NCI-H2081 (cell line): ENCODE measurements around the gene MCM7.
"Not testable (repeated sequence)": the region's sequence is repeated elsewhere in the genome, so short reads cannot be mapped to it uniquely, and the experiment has no call there.

Source experiments
- DNase-seq, 2 experiments: peaks; one replicate each; lab custom pipeline; 2025; lab: John Stamatoyannopoulos, UW

MCM7 gene

GRCh38 chr7:100101016-100101862 is at the start of gene MCM7, which contains the start of gene AP4M1:
MCM7 (minus strand) TSS chr7:100101397; CDS start chr7:100101294, 103 bp downstream.
AP4M1 (plus strand) TSS chr7:100101643; CDS start chr7:100101715, 72 bp downstream.
- DNase-seq, result peak; percentile 99

GRCh38 chr7:100148559-100149328 is 47.5 kb upstream of the MCM7 start, which contains the start of gene LAMTOR4:
LAMTOR4 (plus strand) TSS chr7:100148918; CDS start chr7:100148973, 55 bp downstream.
- DNase-seq, result peak; percentile 99 to 100

- DNase-seq, result no peak
Measured at GRCh38 chr7:100148225-100148558, 47.0 kb upstream of the MCM7 start.

- no peak for DNase-seq
Measured at GRCh38 chr7:100147278-100147677, 46.1 kb upstream of the MCM7 start.

DNA sequence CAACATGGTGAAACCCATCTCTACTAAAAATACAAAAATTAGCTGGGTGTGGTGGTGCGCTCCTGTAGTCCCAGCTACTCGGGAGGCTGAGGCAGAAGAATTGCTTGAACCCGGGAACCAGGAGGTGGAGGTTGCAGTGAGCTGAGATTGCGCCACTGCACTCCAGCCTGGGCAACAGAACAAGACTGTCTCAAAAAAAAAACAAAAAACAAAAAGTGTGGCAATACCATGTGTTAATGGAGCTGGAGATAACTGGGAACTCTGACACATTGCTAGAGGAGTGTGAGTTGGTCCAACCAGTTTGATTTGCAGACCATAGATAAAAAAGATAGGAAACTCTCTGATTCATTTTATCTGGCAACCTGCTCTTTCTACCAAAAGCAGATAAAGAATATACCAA is 45.2 kb upstream of the MCM7 start:
- not testable (repeated sequence) for DNase-seq

DNA sequence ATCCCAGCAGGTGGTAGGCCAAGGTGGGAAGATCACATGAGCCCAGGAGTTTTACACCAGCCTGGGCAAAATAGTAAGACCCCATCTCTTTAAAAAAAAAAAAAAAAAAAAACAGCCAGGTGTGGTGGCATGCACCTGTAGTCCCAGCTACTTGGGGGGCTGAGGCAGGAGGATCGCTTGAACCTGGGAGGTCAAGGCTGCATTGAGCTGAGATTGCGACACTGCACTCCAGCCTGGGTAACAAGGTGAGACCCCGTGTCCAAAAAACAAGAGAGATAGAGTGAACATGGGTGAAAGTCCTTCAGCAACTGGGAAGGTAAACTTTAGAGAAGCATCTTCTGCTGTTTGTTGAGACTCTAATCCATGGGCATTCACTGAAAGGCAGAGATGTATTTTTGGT is 41.3 kb upstream of the MCM7 start:
- no peak for DNase-seq

GRCh38 chr7:100141555-100141949 is 40.4 kb upstream of the MCM7 start:
- no peak for DNase-seq

GRCh38 chr7:100137851-100138760 is 36.9 kb upstream of the MCM7 start:
- peak in 1 of 2 experiments; percentile 33 for DNase-seq

GRCh38 chr7:100132697-100133151 is 31.5 kb upstream of the MCM7 start:
- peak; percentile 77 to 79 for DNase-seq

GRCh38 chr7:100132126-100132525 is 30.9 kb upstream of the MCM7 start:
- peak in 1 of 2 experiments; percentile 31 for DNase-seq

DNA sequence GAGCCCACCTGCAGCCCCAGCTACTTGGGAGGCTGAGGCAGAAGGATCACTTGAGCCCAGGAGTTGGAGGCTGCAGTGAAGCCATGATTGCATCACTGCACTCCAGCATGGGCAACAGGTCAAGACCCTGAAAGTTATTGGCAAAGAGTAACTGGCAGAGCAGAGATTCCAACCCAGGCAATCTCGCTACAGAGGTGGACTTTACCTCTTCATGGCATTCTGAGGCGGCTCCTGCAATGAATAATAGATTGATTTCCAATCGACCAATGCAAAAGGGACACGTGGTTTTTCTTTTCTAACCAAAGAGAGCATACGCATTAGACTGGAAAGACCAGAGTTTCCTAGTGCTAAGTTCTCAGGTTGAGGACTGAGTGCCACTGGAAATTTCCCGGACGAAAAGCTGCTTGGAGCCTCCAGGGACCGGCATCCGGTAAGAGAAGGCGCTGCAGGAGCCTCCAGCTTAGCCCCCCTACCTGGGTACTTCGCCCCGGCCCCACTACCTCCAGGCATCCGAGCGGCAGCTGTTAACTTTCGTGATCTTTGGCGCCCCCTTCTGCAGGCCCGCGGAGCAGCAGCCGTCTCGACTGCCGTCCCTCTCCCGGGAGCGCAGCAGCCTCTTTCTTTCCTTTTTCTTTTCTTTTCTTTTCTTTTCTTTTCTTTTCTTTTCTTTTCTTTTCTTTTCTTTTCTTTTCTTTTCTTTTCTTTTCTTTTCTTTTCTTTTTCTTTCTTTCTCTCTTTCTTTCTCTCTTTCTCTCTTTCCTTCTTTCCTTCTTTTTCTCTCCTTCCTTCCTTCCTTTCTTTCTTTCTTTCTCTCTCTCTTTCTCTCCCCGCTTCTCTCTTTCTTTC is 29.6 kb upstream of the MCM7 start:
- peak; percentile 82 to 92 for DNase-seq

GRCh38 chr7:100130220-100130607 is 29.0 kb upstream of the MCM7 start:
- not testable (repeated sequence) for DNase-seq

DNA sequence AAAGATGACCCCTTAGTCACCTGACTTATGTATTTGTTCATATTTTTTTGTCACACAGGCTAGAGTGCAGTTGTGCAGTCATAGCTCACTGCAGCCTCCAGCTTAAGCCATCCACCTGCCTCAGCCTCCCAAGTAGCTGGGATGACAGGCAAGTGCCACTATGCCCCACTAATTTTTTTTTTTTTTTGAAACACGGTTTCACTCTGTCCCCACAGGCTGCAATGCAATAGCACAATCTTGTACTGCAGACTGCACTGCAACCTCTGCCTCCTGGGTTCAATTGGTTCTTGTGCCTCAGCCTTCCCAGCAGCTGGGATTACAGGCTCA is 27.4 kb upstream of the MCM7 start:
- DNase-seq, result no peak

DNA sequence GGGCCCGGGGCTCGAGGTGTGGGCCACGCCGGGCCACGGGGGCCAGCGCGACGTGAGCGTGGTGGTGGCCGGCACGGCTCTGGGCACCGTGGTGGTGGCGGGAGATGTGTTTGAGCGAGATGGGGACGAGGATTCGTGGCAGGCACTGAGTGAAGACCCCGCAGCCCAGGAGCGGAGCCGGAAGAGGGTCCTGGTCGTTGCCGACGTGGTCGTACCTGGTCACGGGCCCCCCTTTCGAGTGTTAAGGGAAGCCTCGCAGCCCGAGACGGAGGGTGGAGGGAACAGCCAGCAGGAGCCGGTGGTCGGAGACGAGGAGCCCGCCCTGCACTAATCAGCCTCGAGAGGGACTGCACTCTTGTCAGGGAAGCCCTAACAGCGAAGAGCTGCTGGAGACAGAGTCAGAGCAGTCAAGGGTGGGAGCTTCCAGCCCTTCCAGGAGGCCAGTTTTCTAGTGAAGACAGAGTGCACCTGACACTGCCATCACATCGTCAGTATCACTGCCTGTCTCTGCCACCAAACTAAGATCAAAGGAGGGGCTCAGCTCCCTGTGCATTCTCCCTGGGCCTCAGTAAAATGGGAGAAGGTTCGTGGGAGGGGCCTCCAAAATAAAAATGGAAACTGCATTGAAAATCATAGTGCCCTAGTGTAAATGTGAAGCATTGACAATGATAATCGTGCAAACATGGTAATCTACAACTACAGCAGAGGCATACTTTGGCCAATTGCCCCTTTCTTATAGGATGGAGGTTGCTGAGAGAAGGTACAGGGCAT is 26.9 kb upstream of the MCM7 start:
- DNase-seq, result no peak

- peak; percentile 93 to 95 for DNase-seq
Measured at GRCh38 chr7:100126931-100127865, 26.0 kb upstream of the MCM7 start, which contains the start of gene MBLAC1. MBLAC1 (plus strand) TSS chr7:100126967; CDS start chr7:100127396, 429 bp downstream.

DNA sequence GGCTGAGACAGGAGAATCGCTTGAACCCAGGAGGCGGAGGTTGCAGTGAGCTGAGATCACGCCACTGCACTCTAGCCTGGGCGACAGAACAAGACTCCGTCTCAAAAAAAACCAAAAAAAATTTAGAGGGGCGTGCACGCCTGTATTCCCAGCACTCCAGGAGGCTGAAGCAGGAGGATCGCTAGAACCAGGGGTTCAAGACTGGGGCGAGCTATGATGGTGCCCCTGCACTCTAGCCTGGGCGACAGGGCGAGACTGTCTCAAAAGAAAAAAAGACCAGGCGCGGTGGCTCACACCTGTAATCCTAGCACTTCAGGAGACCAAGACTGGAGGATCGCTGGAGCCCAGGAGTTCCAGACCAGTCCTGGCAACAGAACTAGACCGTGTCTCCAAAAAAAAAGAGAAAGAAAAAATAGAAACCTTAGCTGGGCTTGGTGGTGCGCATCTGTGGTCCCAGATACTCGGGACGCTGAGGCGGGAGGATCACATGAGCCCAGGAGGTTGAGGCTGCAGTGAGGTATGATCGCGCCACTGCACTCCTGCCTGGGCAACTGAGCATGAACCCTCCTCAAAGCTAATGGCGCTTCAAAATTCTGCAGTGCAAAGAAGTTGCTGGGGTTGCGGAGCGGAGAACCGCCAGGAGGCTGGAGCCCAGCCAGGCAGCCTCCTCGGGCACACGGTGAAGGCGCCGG is 25.2 kb upstream of the MCM7 start:
- DNase-seq, result peak in 1 of 2 experiments; percentile 62

GRCh38 chr7:100124301-100125230 is 23.4 kb upstream of the MCM7 start:
- no peak for DNase-seq
